ENCODE measurements around the gene SLC5A1.
"Not testable (repeated sequence)": the region's sequence is repeated elsewhere in the genome, so short reads cannot be mapped to it uniquely, and the experiment has no call there.

Gene SLC5A1

GRCh38 chr22:32150647-32151046 is 107.6 kb downstream of the SLC5A1 start:
- not testable (repeated sequence) for DNase-seq

GRCh38 chr22:32151641-32152040 is 108.6 kb downstream of the SLC5A1 start:
- not testable (repeated sequence) for DNase-seq

GRCh38 chr22:32154727-32155126 is 111.7 kb downstream of the SLC5A1 start:
- not testable (repeated sequence) for DNase-seq

- not testable (repeated sequence) for DNase-seq
Measured at GRCh38 chr22:32157632-32158031, 114.6 kb downstream of the SLC5A1 start.

GRCh38 chr22:32158712-32159533 is 115.9 kb downstream of the SLC5A1 start, which contains the start of gene C22orf42:
Gene C22orf42, minus strand, starts transcription at chr22:32159303. Its CDS starts 88 bp downstream, at chr22:32159215.
- DNase-seq, result no peak

GRCh38 chr22:32160411-32160810 is 117.3 kb downstream of the SLC5A1 start:
- DNase-seq, result not testable (repeated sequence)
